Measurements from ENCODE around the gene RAPGEF4. TPM values are rescaled to one million over a fixed set of nuclear protein-coding genes. Genes with fewer than 3 reads are reported as not detected.

RAPGEF4 gene
- total RNA-seq, 1 donor, result 2.6 TPM

GRCh38 chr2:172900871-172901270 is 165.2 kb downstream of the RAPGEF4 start:
- no peak for DNase-seq (ENCODE audit: low read depth)
- TF ChIP-seq CTCF (IDR thresholded peaks at IDR 0.05; ENCODE audit: insufficient read depth, low read depth, low read length), result no peak
- H3K4me3 ChIP-seq (ENCODE audit: low read depth, low read length), result no peak overlapping the region

GRCh38 chr2:172901913-172902312 is 166.3 kb downstream of the RAPGEF4 start:
- no peak overlapping the region for H3K4me3 ChIP-seq (ENCODE audit: low read depth, low read length)
- no peak for DNase-seq (ENCODE audit: low read depth)
- no peak for TF ChIP-seq CTCF (IDR thresholded peaks at IDR 0.05; ENCODE audit: insufficient read depth, low read depth, low read length)

DNA sequence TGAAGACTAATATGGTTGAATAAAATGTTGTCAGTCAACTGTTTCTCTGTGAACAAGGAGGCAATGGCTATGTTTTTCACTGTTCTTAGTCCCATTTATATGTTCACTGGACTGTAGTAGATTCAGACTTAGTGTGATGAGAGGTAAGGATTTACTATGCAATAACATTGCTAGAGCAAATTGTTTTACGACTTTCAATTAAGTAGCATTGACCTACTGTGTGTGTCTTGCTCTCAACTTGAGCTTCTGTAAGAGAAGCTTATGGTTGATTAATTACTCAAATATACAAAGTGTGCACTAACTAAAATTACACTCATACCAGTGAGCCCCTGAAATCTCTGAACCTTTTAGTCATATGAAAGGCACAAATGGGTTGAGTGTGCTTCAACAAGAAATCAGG is 168.6 kb downstream of the RAPGEF4 start:
- DNase-seq (ENCODE audit: low read depth), result no peak
- no peak overlapping the region for H3K4me3 ChIP-seq (ENCODE audit: low read depth, low read length)
- no peak for TF ChIP-seq CTCF (IDR thresholded peaks at IDR 0.05; ENCODE audit: insufficient read depth, low read depth, low read length)

DNA sequence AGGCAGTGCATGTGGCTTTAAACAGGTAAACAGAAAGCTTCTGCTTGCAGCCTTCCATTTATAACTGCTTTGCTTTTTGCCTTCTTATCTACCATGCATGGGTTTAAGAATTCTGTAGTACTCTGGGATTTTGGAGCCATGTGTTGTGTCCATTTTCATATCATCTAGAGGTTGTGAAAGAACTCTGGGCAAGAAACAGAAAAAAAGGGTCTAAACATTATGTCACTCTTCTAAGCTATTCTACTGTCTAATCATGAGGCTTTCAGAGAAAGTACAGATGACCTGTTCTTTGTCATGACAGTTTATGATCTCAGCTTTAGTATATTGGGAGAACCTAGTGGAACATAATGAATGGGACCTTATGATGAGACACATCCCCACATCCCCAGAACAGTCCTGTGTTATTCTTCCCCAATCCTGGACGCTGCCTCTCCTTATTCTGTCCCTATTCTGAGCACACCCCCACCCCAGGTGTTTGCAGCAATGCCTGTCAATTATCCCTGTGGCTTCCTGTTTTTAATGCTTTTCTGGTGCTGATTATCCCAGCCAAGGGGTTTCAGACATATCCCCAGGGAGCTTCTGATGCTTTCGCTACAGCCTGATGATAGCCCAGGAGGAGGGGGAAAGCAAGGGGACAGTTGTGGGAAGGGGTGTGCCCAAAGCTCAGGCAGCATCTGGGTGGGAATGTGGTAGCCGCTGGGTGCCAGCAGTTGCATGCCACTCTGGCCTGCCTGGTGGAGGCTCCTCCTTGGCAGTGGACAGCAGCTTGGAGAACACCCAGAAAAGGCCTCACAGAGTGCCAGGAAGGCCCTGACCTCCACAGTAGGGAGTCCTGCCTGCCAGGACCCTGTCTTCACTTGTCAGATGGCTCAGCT is 170.5 kb downstream of the RAPGEF4 start:
- no peak for TF ChIP-seq CTCF (IDR thresholded peaks at IDR 0.05; ENCODE audit: insufficient read depth, low read depth, low read length)
- DNase-seq (ENCODE audit: low read depth), result no peak
- H3K4me3 ChIP-seq (ENCODE audit: low read depth, low read length), result no peak overlapping the region

DNA sequence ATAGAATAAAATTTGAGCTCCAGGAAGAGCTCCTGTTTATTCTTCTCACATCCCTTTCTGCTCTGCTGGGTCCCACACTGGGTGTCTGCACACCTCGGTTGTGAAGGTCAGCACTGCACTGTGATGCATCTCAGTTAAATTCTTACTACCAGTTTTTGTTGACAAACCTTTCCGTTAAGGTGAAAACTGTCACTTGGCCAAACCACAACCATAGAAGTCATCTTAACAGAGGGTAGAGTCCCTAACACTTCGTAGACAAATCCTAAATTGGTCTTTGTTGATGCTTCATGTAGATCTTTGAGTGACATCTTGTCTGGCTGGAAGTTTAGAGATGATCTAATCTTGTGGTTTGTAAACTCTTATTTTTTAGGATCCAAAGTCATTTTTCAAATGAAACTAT is 172.6 kb downstream of the RAPGEF4 start:
- no peak for TF ChIP-seq CTCF (IDR thresholded peaks at IDR 0.05; ENCODE audit: insufficient read depth, low read depth, low read length)

DNA sequence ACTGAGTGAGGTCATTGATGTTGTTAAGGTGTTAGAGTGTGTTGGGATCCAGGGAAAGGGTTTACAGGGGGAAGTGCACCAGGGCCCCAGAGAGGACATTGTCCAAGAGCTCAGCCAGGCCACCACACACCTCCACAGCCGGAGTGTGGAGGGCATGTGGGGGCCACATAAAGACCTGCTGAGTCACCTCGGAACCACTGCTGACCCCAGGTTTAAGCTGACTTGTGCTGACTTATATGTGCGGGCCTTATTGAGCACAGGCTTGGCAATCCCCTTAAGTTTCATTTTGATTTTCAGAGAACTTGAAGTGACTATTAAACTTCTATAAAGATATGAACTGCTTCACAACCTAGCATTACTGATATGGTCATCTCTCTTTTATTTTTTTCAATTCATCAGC is 173.8 kb downstream of the RAPGEF4 start:
- DNase-seq (ENCODE audit: low read depth), result no peak
- no peak overlapping the region for H3K4me3 ChIP-seq (ENCODE audit: low read depth, low read length)
- TF ChIP-seq CTCF (IDR thresholded peaks at IDR 0.05; ENCODE audit: insufficient read depth, low read depth, low read length), result no peak

More for the DNA sequence above, 172.6 kb downstream of the RAPGEF4 start:
- DNase-seq (ENCODE audit: low read depth), result no peak
- H3K4me3 ChIP-seq (ENCODE audit: low read depth, low read length), result no peak overlapping the region

All from fibroblast of villous mesenchyme (primary cell).